Nucleus accumbens (tissue), 56 donors: Measurements from ENCODE around the gene DCC.
A peak's percentile ranks its signal among the peaks of the same experiment; 100 is the strongest.

ENCODE experiments used
- DNase-seq, 56 donors: peaks; one replicate each; lab custom pipeline; 2025; lab: John Stamatoyannopoulos, UW

DCC gene

DNA sequence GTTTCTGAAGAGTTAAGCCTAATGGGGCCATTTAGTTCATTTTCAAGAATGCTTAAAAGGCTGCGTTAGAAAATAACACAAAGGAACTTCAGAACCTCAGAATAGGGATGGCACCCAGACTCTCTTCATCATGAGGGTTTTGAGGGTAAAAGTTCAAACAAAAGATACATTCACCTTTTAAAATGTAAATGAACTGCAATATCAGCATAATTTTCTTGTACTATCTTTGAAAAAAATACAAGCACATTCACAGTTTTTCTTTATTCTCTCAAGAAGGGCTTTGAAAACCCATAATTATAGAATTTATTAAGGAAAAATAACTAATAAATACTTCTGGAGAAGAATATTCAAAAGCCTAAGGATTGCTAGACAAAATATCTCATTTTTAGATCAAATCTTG lies 791.0 kb downstream of the DCC start:
- DNase-seq = no peak

GRCh38 chr18:53134711-53135110 lies 794.7 kb downstream of the DCC start:
- DNase-seq = no peak

DNA sequence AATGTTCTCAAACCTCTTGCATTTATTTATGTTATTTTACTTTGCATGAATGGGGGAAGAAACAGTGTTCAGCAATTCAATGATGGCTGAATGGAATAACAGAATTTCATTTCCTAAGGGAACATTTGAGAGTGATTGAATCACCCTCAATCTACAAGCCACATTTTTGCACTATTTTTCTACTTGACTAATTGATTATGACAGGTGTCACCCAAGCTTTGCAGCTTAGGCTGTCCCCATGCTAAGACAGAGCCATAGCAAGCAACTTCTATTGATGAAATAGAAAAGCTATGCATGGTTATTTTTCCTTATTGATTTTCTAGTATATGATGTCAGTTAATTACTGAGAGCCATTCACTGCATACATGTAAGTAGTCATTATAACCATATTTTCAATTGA lies 795.7 kb downstream of the DCC start:
- no peak for DNase-seq

DNA sequence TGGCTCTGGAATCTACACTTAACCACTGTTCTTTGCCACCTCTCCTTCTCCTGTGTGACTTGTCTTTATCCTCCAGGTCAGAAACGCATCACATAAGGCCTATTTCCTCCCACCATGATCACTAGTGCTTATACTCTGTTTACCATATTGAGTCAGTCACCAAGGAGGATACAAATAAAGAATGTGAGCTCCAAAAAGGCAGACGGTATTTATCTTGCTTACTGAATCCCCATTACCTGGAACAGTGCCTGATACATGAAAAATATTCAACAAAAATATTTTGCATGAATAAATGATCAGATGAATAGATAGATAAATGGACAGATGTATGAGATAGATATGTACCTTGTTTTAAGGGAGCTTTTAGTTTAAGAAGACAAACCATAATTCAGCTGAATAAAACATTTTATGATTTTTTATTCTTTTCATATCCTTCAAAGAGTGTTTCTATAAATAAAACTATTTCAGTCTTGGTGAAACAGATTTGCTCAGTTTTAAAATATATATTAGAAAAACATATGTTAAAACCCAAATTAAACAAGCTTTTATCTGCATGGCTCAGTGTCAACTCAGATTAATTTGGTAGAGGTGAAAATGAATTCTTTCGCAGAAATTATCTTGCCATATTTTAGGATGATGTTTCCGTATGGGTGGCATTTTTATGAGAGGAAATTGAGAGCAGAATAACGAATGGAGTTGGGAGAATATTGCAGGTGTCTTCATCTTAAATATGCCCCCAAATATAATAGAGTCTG lies 799.9 kb downstream of the DCC start:
- DNase-seq = no peak

DNA sequence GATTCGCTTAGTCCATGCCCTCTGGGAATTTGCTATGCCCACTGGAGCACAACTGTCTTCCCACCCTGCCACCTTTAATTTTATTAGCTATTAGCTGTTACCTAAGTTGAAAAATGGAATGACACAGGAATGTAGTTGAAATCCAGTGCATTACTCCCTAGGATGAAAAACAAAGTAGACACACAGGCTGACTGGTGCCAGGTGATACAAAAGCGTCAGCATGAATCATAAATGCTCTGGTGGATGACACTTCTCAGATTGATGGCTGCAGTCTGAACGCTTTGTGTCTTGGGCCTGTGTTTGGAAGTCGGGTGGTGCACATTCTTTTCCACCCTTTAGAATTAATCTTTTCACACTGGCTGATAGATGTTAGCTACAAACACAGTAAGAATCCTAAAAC lies 802.0 kb downstream of the DCC start:
- peak in 2 of 56 donors; percentile 1 to 7 for DNase-seq

DNA sequence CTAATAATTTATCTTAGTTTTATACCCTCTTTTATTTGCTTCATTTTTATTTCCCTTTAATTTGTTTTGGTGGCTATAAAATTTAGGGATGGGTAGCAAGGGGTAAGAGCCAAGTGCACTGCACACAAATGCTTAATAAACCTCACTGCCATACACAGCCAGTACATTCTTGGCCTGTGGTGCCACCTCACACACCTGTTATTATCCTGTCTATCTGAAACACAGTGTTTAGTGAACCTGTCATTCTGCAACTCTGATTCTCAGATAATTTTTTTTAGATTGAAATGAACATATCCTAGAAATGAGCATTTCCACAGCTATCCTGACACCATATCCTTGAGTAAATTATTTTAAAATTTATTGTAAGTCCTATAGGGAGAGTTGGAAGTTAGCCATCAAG lies 807.5 kb downstream of the DCC start:
- no peak for DNase-seq

GRCh38 chr18:53148123-53148522 lies 808.1 kb downstream of the DCC start:
- DNase-seq = no peak

DNA sequence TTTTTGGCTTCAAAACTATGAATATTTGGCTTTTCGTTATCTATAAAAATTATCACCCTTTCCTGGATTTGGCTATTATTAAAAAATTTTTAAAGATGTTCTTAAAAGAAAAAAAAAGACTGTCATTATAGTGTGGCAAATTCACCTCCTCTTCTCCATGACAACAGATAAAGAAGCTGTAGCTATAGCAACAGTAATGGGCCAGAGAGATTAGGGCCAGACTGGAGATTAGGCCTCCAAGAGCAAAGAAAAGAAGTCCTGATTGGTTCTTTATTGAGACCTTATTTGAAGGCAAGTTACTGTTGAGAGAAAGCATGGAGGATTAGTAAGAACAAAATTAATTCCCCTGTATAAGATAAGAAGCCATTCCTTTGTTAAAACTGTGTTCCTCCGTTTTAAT lies 812.5 kb downstream of the DCC start:
- no peak for DNase-seq

DNA sequence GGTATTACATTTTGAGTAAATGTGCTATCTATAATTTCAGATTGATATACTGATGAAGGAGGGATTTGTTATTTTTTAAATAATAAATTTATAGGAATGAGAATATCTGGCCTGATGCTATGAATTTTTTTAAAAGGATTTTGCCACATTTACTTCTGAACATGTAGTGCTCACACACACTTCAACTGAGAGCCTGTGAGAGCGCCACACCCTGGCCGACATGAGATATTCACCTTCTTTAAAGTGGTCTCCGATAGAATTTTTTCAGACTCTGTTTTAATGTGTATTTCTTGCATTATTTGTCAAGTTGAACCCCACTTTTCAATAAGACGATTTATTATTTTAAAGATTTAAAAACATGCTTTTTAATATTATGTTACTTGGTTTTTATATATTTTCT lies 813.3 kb downstream of the DCC start:
- peak in 2 of 56 donors; percentile 2 to 3 for DNase-seq

DNA sequence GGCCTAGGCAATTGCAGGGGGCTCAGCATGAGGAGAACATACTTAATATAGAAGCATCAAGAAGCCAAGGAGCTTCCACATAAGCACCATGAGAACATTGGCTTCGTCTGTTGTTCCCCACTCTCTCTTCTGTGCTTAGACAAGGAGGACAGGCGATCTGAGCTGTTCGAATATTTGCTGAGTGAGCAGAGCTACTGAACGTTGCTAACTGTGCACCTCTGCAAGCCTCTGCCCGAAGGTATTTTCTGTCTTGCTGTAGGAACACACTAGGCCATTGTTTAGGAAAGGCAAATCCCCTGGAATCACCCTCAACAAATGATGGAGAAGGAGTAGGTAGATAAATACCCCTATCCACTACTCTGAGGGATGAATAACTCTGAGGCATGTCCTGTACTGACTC lies 813.8 kb downstream of the DCC start:
- DNase-seq = no peak

DNA sequence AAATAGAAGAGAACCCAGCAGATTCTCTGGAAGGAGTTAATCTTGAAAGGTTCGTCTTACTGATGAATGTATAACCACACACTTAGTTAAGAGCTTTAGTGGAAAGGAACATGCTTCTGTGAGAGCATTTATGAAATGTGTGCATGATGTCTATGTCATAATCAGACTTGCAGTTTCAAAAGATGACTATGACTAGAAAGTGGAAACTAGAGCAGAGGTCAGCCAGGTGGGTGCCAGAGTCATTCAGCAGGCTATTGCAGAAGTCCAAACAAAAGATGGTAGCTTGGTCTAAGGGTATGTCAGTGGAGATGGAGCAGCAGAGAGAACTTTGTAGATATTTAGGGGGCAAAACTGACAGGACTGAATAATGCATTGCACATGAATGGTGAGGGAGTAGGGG lies 825.8 kb downstream of the DCC start:
- no peak for DNase-seq

DNA sequence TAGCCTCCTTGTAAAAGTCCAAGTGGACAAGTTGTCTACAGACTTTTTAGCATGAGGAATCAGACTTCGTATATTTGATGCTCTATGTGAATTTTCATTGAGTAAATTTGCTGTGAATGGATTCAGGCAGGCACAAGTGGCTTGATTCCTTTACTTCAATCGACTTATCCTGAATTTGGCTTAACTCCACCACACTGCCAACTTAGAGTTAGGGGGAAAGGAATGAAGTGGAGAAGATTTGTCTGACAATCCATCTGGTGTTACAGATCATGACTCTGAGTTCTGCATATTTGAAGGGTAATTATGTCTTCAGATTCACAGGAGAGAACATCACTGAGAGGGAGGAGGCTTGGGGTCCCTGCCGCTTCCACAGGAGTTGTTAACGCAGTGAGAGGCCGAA lies 829.3 kb downstream of the DCC start:
- no peak for DNase-seq

- DNase-seq = no peak
Observed at GRCh38 chr18:53191634-53192033, 851.6 kb downstream of the DCC start.

- DNase-seq = no peak
Observed at GRCh38 chr18:53193870-53194269, 853.9 kb downstream of the DCC start.

- no peak for DNase-seq
Observed at GRCh38 chr18:53219853-53220252, 879.9 kb downstream of the DCC start.

DNA sequence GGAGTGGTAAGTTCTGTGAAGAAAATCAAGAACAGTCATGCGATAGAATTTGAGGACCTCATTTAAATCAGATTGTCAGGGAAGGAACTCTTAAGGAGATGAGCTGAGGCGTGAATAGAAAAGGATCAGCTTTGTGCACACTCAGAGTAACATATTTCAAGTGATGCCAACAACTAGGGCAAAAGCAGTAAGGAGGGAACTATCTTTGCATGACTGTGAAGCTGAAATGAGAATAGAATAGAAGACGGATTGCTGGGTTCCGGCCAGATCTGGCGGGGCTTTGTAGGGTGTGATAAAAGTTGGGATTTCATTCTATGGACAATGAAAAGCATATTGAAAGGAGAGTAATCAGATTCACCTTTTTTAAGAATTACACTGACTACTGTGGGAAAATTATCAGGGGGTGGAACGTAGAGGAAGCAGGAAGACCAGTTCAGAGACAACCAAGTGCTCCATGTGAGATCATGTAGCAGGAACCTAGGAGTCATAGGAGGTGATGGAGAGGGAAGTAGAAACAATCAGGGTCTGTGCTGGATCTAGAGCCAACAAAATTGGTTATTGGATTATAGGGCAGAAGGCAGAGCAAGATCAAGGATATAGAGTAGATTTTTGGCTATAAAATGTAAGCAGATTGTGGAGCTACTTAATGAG lies 884.3 kb downstream of the DCC start:
- DNase-seq = no peak

DNA sequence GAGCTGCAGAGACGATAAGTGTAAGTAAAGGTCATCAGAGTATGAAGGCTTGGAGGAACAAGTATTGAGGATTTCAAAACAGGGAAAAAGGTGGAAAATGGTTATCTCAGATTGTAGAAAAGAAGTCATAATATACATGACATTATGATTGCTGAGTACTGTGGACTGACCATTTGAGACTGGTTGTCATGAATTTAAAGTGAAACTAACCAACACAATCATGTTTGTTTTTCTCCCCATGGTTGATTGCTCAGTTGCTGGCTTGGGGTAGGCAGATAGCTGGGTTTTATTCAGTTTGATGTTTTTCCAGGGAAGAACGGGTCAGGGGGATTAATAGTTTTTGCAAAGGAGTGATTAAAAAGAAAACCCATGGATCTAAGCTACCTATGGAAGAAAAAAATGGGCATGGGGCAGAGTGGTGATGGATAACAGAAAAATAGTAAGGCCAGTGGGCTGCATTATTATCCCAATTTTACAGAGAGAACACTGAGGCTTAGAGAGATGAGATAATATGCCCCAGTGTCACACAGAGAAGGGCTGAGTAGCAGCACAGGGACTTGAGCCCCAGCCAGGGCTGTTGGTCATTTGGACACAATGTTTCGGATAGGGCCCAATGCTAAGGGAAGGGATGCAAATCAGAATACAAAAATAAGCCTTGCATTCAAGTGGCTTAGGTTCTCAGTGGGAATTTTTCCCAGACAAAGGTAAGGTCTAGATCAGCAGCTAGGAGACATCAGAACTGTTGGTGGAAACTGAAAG lies 885.7 kb downstream of the DCC start:
- DNase-seq = no peak

GRCh38 chr18:53234610-53235009 lies 894.6 kb downstream of the DCC start:
- no peak for DNase-seq

DNA sequence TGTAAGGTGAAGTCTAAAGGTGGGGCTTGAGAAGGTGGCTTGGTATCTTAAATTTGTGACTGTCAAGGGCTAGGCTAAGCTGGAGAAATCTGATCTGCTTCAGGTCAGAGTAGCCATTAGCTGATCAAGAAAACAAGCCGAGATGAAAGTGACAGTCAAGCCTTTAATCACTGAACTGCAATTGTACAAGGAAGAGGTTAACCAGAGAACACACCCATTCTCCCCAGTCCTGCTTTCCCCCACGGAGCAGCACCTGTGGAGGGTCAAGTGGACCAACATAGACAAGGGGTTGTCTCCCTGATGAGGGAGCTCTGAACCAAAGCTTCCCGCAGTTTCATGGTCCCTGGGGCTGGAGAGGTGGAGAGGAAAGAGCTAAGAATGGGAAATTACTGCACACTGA lies 901.2 kb downstream of the DCC start:
- DNase-seq = no peak

GRCh38 chr18:53253789-53254188 lies 913.8 kb downstream of the DCC start:
- no peak for DNase-seq

- DNase-seq = no peak
Observed at GRCh38 chr18:53254265-53254664, 914.3 kb downstream of the DCC start.

GRCh38 chr18:53261241-53261640 lies 921.2 kb downstream of the DCC start:
- no peak for DNase-seq
